Panc1 (cell line): Measurements from ENCODE around the gene SNUPN. TPM values are rescaled to one million over a fixed set of nuclear protein-coding genes. Genes with fewer than 3 reads are reported as not detected.
A peak's percentile ranks its signal among the peaks of the same experiment; 100 is the strongest.

Source experiments
- ATAC-seq: fragments of 200-7000 bp; cut with Tn5 transposase; 2 replicates; pipeline ENCODE4 v1.9.1; 2020; ENCODE audit warnings: mild to moderate bottlenecking, moderate library complexity
- BruUV-seq: library from RNA; stranded (reverse); fragments of 400-500 nt; replicated peaks from 2 replicates; lab custom pipeline; 2021; lab: Mats Ljungman, UMichigan
- CTCF ChIA-PET: fragments of 300-600 bp; sonication (Branson Sonifier 250); formaldehyde crosslinking; loops from one replicate; lab custom pipeline; 2022; ENCODE audit warnings: antibody characterized with exemption; lab: Charles Lee
- POLR2A ChIA-PET: fragments of 300-600 bp; sonication (Branson Sonifier 250); formaldehyde crosslinking; loops from one replicate; lab custom pipeline; 2022; ENCODE audit warnings: antibody characterized with exemption; lab: Charles Lee
- DNase-seq: peaks from one replicate; pipeline ENCODE4 v3.0.0-alpha.2; 2010; ENCODE audit warnings: low read depth, low spot score
- H3K27ac ChIP-seq: 2 replicates; pipeline ENCODE4 v1.5.1; 2011; ENCODE audit warnings: mild to moderate bottlenecking, low read length, inconsistent platforms
- H3K27me3 ChIP-seq: fragments of 200-500 bp; sonication (Bioruptor generic); 2 replicates; pipeline ENCODE4 v1.6.0; 2014; ENCODE audit warnings: low read length, inconsistent platforms; ENCODE audit not compliant: control insufficient read depth, insufficient read depth
- H3K36me3 ChIP-seq: fragments of 200-500 bp; sonication (Bioruptor generic); 2 replicates; pipeline ENCODE4 v1.5.1; 2014; ENCODE audit warnings: inconsistent platforms, mild to moderate bottlenecking, low read length, moderate library complexity; ENCODE audit not compliant: control insufficient read depth, insufficient read depth
- H3K4me1 ChIP-seq: 2 replicates; pipeline ENCODE4 v1.5.1; 2011; ENCODE audit warnings: inconsistent platforms, mild to moderate bottlenecking, low read length, moderate library complexity; ENCODE audit not compliant: control insufficient read depth, insufficient read depth
- H3K4me3 ChIP-seq, 2 experiments: 2 replicates each; pipeline ENCODE4 v1.5.1; 2011 to 2012; ENCODE audit warnings: low read depth in 2 of 2, low read length in 2 of 2, mild to moderate bottlenecking in 2 of 2, inconsistent platforms in 1 of 2, moderate library complexity in 1 of 2
- H3K9me3 ChIP-seq: fragments of 200-500 bp; sonication (Bioruptor generic); 2 replicates; pipeline ENCODE4 v1.5.1; 2014; ENCODE audit warnings: low read depth, mild to moderate bottlenecking, inconsistent platforms, low read length, moderate library complexity; ENCODE audit not compliant: control insufficient read depth, insufficient read depth
- CTCF ChIP-seq: fragments of 450-650 bp; IDR thresholded peaks from 2 replicates; pipeline ENCODE4 v1.5.1; 2017; ENCODE audit warnings: mild to moderate bottlenecking
- POLR2AphosphoS5 ChIP-seq: IDR thresholded peaks from 2 replicates; pipeline ENCODE4 v1.6.1; 2012; ENCODE audit warnings: mild to moderate bottlenecking, low read depth, low read length, moderate library complexity
- SIN3A ChIP-seq: IDR thresholded peaks from 2 replicates; pipeline ENCODE4 v1.6.1; 2012; ENCODE audit warnings: low read depth, mild to moderate bottlenecking, low read length, moderate library complexity, borderline replicate concordance; ENCODE audit not compliant: insufficient read depth
- TCF7L2 ChIP-seq: IDR thresholded peaks from 2 replicates; pipeline ENCODE4 v1.6.1; 2011; ENCODE audit warnings: mild to moderate bottlenecking, low read depth, low read length, inconsistent platforms
- in situ Hi-C: cut with HindIII; loops from 2 replicates; pipeline ENCODE4 v1.10.0; 2016; ENCODE audit warnings: low sequenced_read_pairs, low pct_unique_long_range_greater_than_20kb
- intact Hi-C: fragments of 100-400 bp; cut with micrococcal nuclease; formaldehyde crosslinking; loops from one replicate; pipeline ENCODE4 v1.10.0; 2022; ENCODE audit not compliant: unreplicated experiment
- total RNA-seq: library from RNA; stranded (reverse); gene quantifications from one replicate; pipeline ENCODE4 v1.2.1, GENCODE V29; 2021; ENCODE audit not compliant: unreplicated experiment
- TF ChIP-seq, protein P1 (sequence below), 2 experiments: IDR thresholded peaks; 2 replicates each; pipeline ENCODE4 v1.6.1; 2011 to 2012; ENCODE audit warnings: low read depth in 2 of 2, control low read depth in 1 of 2, low read length in 1 of 2, mild to moderate bottlenecking in 1 of 2, moderate library complexity in 1 of 2; ENCODE audit not compliant: insufficient read depth in 1 of 2

Gene SNUPN
- total RNA-seq, 1 experiment from 2014 or later: 52.1 TPM

DNA sequence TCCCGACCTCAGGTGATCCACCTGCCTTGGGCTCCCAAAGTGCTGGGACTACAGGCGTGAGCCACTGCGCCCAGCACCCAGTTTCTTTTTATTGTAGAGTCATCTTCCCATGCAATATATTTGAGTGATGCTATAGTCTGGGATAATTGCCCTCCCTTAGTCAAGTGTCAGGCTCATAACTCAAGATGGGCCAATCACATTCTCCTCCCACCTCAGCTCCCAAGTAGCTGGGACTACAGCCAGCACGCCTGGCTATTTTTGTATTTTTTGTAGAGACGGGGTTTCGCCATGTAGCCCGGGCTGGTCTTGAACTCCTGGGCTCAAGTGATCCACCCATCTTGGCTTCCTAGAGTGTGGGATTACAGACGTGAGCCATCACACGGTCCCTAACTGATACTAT lies 31.2 kb downstream of the SNUPN start:
- H3K4me3 ChIP-seq: no peak overlapping the region
- in situ Hi-C loops: no loop called here
- no TSS peak for BruUV-seq
- ATAC-seq (no peak), DNase-seq (no peak)
- intact Hi-C loops: no loop called here
- ChIA-PET CTCF (no interaction called here), POLR2A (no interaction called here)
- no peaks in the 10 kb centered on the region for H3K4me1 ChIP-seq
- no peaks in the 10 kb centered on the region for H3K27me3 ChIP-seq
- no peaks in the 10 kb centered on the region for H3K9me3 ChIP-seq
- H3K36me3 ChIP-seq: peaks cover 4% of the 10 kb centered on the region
- no peak overlapping the region for H3K27ac ChIP-seq
- TF ChIP-seq SIN3A (no peak), CTCF (no peak), TCF7L2 (no peak), POLR2AphosphoS5 (no peak)
- TF ChIP-seq, protein P1, sequence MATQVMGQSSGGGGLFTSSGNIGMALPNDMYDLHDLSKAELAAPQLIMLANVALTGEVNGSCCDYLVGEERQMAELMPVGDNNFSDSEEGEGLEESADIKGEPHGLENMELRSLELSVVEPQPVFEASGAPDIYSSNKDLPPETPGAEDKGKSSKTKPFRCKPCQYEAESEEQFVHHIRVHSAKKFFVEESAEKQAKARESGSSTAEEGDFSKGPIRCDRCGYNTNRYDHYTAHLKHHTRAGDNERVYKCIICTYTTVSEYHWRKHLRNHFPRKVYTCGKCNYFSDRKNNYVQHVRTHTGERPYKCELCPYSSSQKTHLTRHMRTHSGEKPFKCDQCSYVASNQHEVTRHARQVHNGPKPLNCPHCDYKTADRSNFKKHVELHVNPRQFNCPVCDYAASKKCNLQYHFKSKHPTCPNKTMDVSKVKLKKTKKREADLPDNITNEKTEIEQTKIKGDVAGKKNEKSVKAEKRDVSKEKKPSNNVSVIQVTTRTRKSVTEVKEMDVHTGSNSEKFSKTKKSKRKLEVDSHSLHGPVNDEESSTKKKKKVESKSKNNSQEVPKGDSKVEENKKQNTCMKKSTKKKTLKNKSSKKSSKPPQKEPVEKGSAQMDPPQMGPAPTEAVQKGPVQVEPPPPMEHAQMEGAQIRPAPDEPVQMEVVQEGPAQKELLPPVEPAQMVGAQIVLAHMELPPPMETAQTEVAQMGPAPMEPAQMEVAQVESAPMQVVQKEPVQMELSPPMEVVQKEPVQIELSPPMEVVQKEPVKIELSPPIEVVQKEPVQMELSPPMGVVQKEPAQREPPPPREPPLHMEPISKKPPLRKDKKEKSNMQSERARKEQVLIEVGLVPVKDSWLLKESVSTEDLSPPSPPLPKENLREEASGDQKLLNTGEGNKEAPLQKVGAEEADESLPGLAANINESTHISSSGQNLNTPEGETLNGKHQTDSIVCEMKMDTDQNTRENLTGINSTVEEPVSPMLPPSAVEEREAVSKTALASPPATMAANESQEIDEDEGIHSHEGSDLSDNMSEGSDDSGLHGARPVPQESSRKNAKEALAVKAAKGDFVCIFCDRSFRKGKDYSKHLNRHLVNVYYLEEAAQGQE (IDR thresholded peaks at IDR 0.05; ENCODE audit: insufficient read depth in 1 of 2, low read depth in 2 of 2, low read length in 1 of 2): no peak

- in situ Hi-C loops: no loop called here
- Histone ChIP-seq H3K9me3 (no peaks in the 10 kb centered on the region), H3K36me3 (peaks cover under 1% of the 10 kb centered on the region; the same call in 1 of the 2 replicates), H3K4me1 (no peaks in the 10 kb centered on the region), H3K27ac (no peak overlapping the region), H3K4me3 (no peak overlapping the region), H3K27me3 (no peaks in the 10 kb centered on the region)
- BruUV-seq: no TSS peak
- POLR2A ChIA-PET: no interaction called here
- intact Hi-C loops: no loop called here
- no peak for DNase-seq
- peak; percentile 48 for ATAC-seq
- CTCF ChIA-PET: no interaction called here
- TF ChIP-seq, protein P1 (IDR thresholded peaks at IDR 0.05; ENCODE audit: insufficient read depth in 1 of 2, low read depth in 2 of 2, low read length in 1 of 2): no peak
- no peak for TF ChIP-seq TCF7L2
- no peak for TF ChIP-seq POLR2AphosphoS5
- no peak for TF ChIP-seq CTCF
- TF ChIP-seq SIN3A: no peak
Observed at GRCh38 chr15:75591655-75592364, 33.7 kb downstream of the SNUPN start.
